Measurements from ENCODE around the gene LMF1.

Gene LMF1

GRCh38 chr16:987906-988305, 17.1 kb upstream of the LMF1 start:
- in situ Hi-C loops (cut with HindIII; ENCODE audit: low pct_unique_long_range_greater_than_20kb, low sequenced_read_pairs): loop anchor here (25.0 kb wide), 1 partner anchor 276 kb away; the partner anchor contains the start of genes ANTKMT, FBXL16 and METRN
- TF ChIP-seq JUND (IDR thresholded peaks at IDR 0.05; ENCODE audit: low read depth): no peak
- DNase-seq (ENCODE audit: low read depth in 1 of 2, low spot score in 1 of 2): no peak

GRCh38 chr16:986925-987582, 16.3 kb upstream of the LMF1 start:
- in situ Hi-C loops (cut with HindIII; ENCODE audit: low pct_unique_long_range_greater_than_20kb, low sequenced_read_pairs): loop anchor here (25.0 kb wide), 1 partner anchor 275 kb away; the partner anchor contains the start of genes ANTKMT, FBXL16 and METRN
- DNase-seq (ENCODE audit: low read depth in 1 of 2, low spot score in 1 of 2): no peak
- no peak for TF ChIP-seq JUND (IDR thresholded peaks at IDR 0.05; ENCODE audit: low read depth)

GRCh38 chr16:986411-986810, 15.6 kb upstream of the LMF1 start:
- in situ Hi-C loops (cut with HindIII; ENCODE audit: low pct_unique_long_range_greater_than_20kb, low sequenced_read_pairs): loop anchor here (25.0 kb wide), 1 partner anchor 274 kb away; the partner anchor contains the start of genes ANTKMT, FBXL16 and METRN
- no peak for DNase-seq (ENCODE audit: low read depth in 1 of 2, low spot score in 1 of 2)
- no peak for TF ChIP-seq JUND (IDR thresholded peaks at IDR 0.05; ENCODE audit: low read depth)

DNA sequence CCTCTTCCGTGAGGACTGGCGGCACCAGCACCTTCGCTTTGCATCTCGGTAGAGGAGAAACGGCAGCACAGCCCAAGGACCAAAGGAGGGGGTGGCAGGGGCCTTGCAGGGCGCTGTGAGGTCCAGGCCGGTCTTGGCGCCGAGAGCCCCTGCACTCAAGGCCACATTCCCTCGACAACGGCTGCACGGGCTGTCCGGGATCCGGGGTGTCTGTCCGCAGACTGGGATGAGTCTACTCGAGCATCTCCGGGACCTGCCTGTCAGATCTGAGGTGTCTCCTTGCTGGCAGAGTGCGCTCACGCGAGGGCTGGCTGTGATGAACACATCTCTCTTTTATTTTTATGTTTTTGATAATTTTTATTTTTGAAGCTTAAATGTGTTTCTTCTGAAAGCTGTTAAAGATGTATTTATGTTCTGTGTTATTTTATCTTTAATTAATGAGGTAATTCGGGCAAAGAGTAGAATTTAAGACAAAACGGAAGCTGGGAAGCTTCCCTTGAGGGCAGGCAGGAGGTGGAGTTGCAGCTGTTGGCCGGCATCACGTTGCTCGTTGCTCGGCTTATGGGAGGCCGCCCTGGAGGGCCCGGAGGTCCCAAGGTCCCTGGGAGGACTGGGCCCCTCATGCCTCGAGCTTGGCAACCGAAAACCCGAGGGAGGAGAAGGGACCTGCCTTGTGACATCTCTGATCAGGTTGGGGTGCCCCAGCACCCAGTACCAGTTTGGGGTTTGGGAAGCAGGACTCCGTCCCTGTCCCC, 15.0 kb upstream of the LMF1 start:
- no peak for TF ChIP-seq JUND (IDR thresholded peaks at IDR 0.05; ENCODE audit: low read depth)
- in situ Hi-C loops (cut with HindIII; ENCODE audit: low pct_unique_long_range_greater_than_20kb, low sequenced_read_pairs): loop anchor here (25.0 kb wide), 1 partner anchor 274 kb away; the partner anchor contains the start of genes ANTKMT, FBXL16 and METRN
- DNase-seq (ENCODE audit: low read depth in 1 of 2, low spot score in 1 of 2): no peak

GRCh38 chr16:984736-985636, 14.2 kb upstream of the LMF1 start:
- in situ Hi-C loops (cut with HindIII; ENCODE audit: low pct_unique_long_range_greater_than_20kb, low sequenced_read_pairs): loop anchor here (25.0 kb wide), 1 partner anchor 273 kb away; the partner anchor contains the start of genes ANTKMT, FBXL16 and METRN
- TF ChIP-seq JUND (IDR thresholded peaks at IDR 0.05; ENCODE audit: low read depth): no peak
- no peak for DNase-seq (ENCODE audit: low read depth in 1 of 2, low spot score in 1 of 2)

- TF ChIP-seq JUND (IDR thresholded peaks at IDR 0.05; ENCODE audit: low read depth): no peak
- in situ Hi-C loops (cut with HindIII; ENCODE audit: low pct_unique_long_range_greater_than_20kb, low sequenced_read_pairs): loop anchor here (25.0 kb wide), 1 partner anchor 272 kb away; the partner anchor contains the start of genes ANTKMT, FBXL16 and METRN
- DNase-seq (ENCODE audit: low read depth in 1 of 2, low spot score in 1 of 2): no peak
These were observed 13.4 kb upstream of the LMF1 start for GRCh38 chr16:984121-984694.

GRCh38 chr16:983044-984030, 12.6 kb upstream of the LMF1 start:
- in situ Hi-C loops (cut with HindIII; ENCODE audit: low pct_unique_long_range_greater_than_20kb, low sequenced_read_pairs): loop anchor here (25.0 kb wide), 1 partner anchor 271 kb away; the partner anchor contains the start of genes ANTKMT, FBXL16 and METRN
- peak; percentile 55 to 95 for DNase-seq (ENCODE audit: low read depth in 1 of 2, low spot score in 1 of 2)
- no peak for TF ChIP-seq JUND (IDR thresholded peaks at IDR 0.05; ENCODE audit: low read depth)

DNA sequence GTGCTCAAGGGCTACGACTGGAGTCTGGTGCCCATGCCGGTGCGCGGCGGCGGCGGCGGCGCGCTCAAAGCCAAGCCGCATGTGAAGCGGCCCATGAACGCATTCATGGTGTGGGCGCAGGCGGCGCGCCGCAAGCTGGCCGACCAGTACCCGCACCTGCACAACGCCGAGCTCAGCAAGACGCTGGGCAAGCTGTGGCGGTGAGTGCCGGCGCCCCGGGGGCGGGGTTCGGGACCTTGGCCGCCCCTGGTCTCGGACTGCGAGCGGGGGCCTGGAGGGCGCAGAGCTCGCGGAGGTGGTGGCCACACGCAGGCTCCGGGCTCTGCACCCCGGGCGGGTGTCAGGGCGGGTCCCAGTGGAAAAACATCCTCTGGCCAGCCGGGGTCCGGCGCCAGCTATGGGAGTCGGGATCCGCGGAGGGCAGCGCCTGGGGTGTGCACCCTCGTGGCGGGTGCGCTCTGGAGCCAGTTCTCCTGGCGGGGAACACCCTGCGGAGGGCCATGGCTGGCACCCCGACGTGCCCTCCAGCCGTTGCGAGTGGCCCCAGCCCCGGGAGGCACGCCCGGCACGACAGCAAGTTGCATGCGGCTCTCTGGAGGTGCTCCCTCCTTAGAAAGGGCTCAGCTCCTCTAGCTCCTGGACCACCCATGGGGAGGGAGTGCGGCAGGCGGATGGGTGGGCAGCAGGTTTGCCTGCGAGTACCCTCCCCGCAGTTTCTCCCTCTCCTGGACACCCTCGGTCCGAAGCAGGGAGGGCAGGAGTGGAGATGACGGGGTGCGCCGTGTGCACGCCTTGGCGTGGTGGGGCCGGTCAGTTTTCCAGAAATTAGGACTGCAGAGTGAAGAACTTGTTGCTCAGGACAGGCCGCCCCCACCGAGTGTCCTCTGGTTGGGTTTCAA, 11.6 kb upstream of the LMF1 start:
- DNase-seq (ENCODE audit: low read depth in 1 of 2, low spot score in 1 of 2): no peak
- TF ChIP-seq JUND (IDR thresholded peaks at IDR 0.05; ENCODE audit: low read depth): no peak
- in situ Hi-C loops (cut with HindIII; ENCODE audit: low pct_unique_long_range_greater_than_20kb, low sequenced_read_pairs): loop anchor here (25.0 kb wide), 1 partner anchor 270 kb away; the partner anchor contains the start of genes ANTKMT, FBXL16 and METRN

DNA sequence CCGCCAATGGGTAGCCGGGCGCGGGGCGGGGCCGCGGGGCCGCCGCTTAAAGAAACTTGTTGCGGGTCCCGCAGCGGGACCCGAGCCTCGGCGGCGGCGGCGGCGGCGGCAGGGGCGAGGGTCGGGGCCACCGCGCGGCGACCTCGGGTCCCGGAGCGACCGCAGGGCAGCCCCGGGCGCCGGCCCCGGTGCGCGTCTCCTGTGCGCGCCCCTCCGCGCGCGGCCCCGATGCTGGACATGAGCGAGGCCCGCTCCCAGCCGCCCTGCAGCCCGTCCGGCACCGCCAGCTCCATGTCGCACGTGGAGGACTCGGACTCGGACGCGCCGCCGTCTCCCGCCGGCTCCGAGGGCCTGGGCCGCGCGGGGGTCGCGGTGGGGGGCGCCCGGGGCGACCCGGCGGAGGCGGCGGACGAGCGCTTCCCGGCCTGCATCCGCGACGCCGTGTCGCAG, 10.9 kb upstream of the LMF1 start, which contains the start of gene SOX8:
Gene SOX8, plus strand, starts transcription at position 76 of the 450 bp plus-strand sequence. Its CDS starts 153 bp downstream, at position 229.
- DNase-seq (ENCODE audit: low read depth in 1 of 2, low spot score in 1 of 2): no peak
- TF ChIP-seq JUND (IDR thresholded peaks at IDR 0.05; ENCODE audit: low read depth): no peak
- in situ Hi-C loops (cut with HindIII; ENCODE audit: low pct_unique_long_range_greater_than_20kb, low sequenced_read_pairs): loop anchor here (25.0 kb wide), 1 partner anchor 269 kb away; the partner anchor contains the start of genes ANTKMT, FBXL16 and METRN

GRCh38 chr16:980595-980854, 9.7 kb upstream of the LMF1 start:
- in situ Hi-C loops (cut with HindIII; ENCODE audit: low pct_unique_long_range_greater_than_20kb, low sequenced_read_pairs): loop anchor here (25.0 kb wide), 1 partner anchor 268 kb away; the partner anchor contains the start of genes ANTKMT, FBXL16 and METRN
- DNase-seq (ENCODE audit: low read depth in 1 of 2, low spot score in 1 of 2): no peak
- TF ChIP-seq JUND (IDR thresholded peaks at IDR 0.05; ENCODE audit: low read depth): no peak

Measured in T47D (cell line).